Measurements from ENCODE around the gene LLCFC1.

The LLCFC1 gene

GRCh38 chr7:142913051-142913450 lies 26.2 kb upstream of the LLCFC1 start:
- DNase-seq, result no peak

- DNase-seq, result no peak
These were observed 25.7 kb upstream of the LLCFC1 start for GRCh38 chr7:142913566-142913965.

- DNase-seq, result no peak
These were observed 25.2 kb upstream of the LLCFC1 start for GRCh38 chr7:142914121-142914520.

GRCh38 chr7:142915315-142915714 lies 24.0 kb upstream of the LLCFC1 start:
- no peak for DNase-seq

- no peak for DNase-seq
These were observed 22.8 kb upstream of the LLCFC1 start for GRCh38 chr7:142916508-142916907.

- no peak for DNase-seq
These were observed 21.8 kb upstream of the LLCFC1 start for GRCh38 chr7:142917447-142917846.

- no peak for DNase-seq
These were observed 20.4 kb upstream of the LLCFC1 start for GRCh38 chr7:142918901-142919300.

GRCh38 chr7:142919656-142920055 lies 19.6 kb upstream of the LLCFC1 start:
- DNase-seq, result no peak

GRCh38 chr7:142923391-142923790 lies 15.9 kb upstream of the LLCFC1 start:
- no peak for DNase-seq

GRCh38 chr7:142925413-142925812 lies 13.9 kb upstream of the LLCFC1 start:
- no peak for DNase-seq

GRCh38 chr7:142927085-142927745 lies 12.1 kb upstream of the LLCFC1 start:
- no peak for DNase-seq

GRCh38 chr7:142927949-142928348 lies 11.3 kb upstream of the LLCFC1 start:
- no peak for DNase-seq

- no peak for DNase-seq
These were observed 9.1 kb upstream of the LLCFC1 start for GRCh38 chr7:142930126-142930730.

- DNase-seq, result no peak
These were observed 6.7 kb upstream of the LLCFC1 start for GRCh38 chr7:142932386-142933091.

GRCh38 chr7:142933092-142933475 lies 6.2 kb upstream of the LLCFC1 start:
- no peak for DNase-seq

GRCh38 chr7:142933624-142934023 lies 5.7 kb upstream of the LLCFC1 start, which contains the start of gene TRPV5:
Gene TRPV5 (minus strand): TSS chr7:142933746. CDS start chr7:142933459, 287 bp downstream.
- DNase-seq, result no peak

GRCh38 chr7:142934056-142934455 lies 5.2 kb upstream of the LLCFC1 start:
- DNase-seq, result no peak

GRCh38 chr7:142935941-142936565 lies 3.2 kb upstream of the LLCFC1 start:
- DNase-seq, result no peak

GRCh38 chr7:142938611-142939010 lies 673 bp upstream of the LLCFC1 start:
- DNase-seq, result no peak

- no peak for DNase-seq
These were observed 1.8 kb downstream of the LLCFC1 start for GRCh38 chr7:142940966-142941535.

- DNase-seq, result no peak
These were observed 2.3 kb downstream of the LLCFC1 start for GRCh38 chr7:142941541-142941940.

GRCh38 chr7:142942746-142943145 lies 3.5 kb downstream of the LLCFC1 start:
- no peak for DNase-seq

- no peak for DNase-seq
These were observed 4.5 kb downstream of the LLCFC1 start for GRCh38 chr7:142943706-142944268.

Data from KG1 (cell line).